Right ventricle myocardium inferior (tissue), 1 donor: Measurements from ENCODE around the gene INSYN2B. TPM values are rescaled to one million over a fixed set of nuclear protein-coding genes. Genes with fewer than 3 reads are reported as not detected.
A peak's percentile ranks its signal among the peaks of the same experiment; 100 is the strongest.

ENCODE experiments used
- ATAC-seq: fragments of 200-7000 bp; cut with Tn5 transposase; one replicate; pipeline ENCODE4 v1.9.1; 2020; ENCODE audit warnings: mild to moderate bottlenecking, moderate library complexity
- DNase-seq: peaks from one replicate; pipeline ENCODE4 v3.0.0; 2021; ENCODE audit errors: missing footprints
- intact Hi-C: fragments of 100-400 bp; cut with DNase I; formaldehyde crosslinking; loops from one replicate; pipeline ENCODE4 v1.11.0; 2022
- total RNA-seq: library from RNA; stranded (reverse); fragmentation: NEBNext Ultra II Directional; extraction: Animal tissue kit (Norgen Biotek cat#: 25700); gene quantifications from one replicate; pipeline ENCODE4 v1.2.1, GENCODE V29; 2021
- donor health status: DM: no; HTN: yes; CAD: no; lungs with severe emphysema.

The INSYN2B gene
- total RNA-seq, 1 donor from 2014 or later = 0.87 TPM

- peak; percentile 84 for ATAC-seq
- DNase-seq = no peak
- intact Hi-C loops = no loop called here
Observed at GRCh38 chr5:169906745-169907649, 73.3 kb downstream of the INSYN2B start.

- DNase-seq (peak; percentile 57), ATAC-seq (no peak)
- intact Hi-C loops = no loop called here
Observed at GRCh38 chr5:169905017-169905416, 75.3 kb downstream of the INSYN2B start.

GRCh38 chr5:169904508-169904907 lies 75.8 kb downstream of the INSYN2B start:
- ATAC-seq = no peak
- DNase-seq = no peak
- intact Hi-C loops = no loop called here

- intact Hi-C loops = no loop called here
- DNase-seq (no peak), ATAC-seq (no peak)
Observed at GRCh38 chr5:169904059-169904458, 76.2 kb downstream of the INSYN2B start.

- ATAC-seq (no peak), DNase-seq (no peak)
- intact Hi-C loops = no loop called here
Observed at GRCh38 chr5:169901896-169902295, 78.4 kb downstream of the INSYN2B start.

- intact Hi-C loops = no loop called here
- ATAC-seq (no peak), DNase-seq (no peak)
Observed at GRCh38 chr5:169897481-169897880, 82.8 kb downstream of the INSYN2B start.

GRCh38 chr5:169895926-169896325 lies 84.4 kb downstream of the INSYN2B start:
- intact Hi-C loops = no loop called here
- ATAC-seq = peak; percentile 85
- DNase-seq = peak; percentile 82

- intact Hi-C loops = no loop called here
- ATAC-seq = no peak
- DNase-seq = no peak
Observed at GRCh38 chr5:169893571-169893970, 86.7 kb downstream of the INSYN2B start.

GRCh38 chr5:169893010-169893409 lies 87.3 kb downstream of the INSYN2B start:
- DNase-seq (no peak), ATAC-seq (no peak)
- intact Hi-C loops = no loop called here

GRCh38 chr5:169889572-169889971 lies 90.7 kb downstream of the INSYN2B start:
- DNase-seq (no peak), ATAC-seq (no peak)
- intact Hi-C loops = no loop called here

- intact Hi-C loops = no loop called here
- ATAC-seq (no peak), DNase-seq (no peak)
Observed at GRCh38 chr5:169886677-169887076, 93.6 kb downstream of the INSYN2B start.

GRCh38 chr5:169886033-169886432 lies 94.3 kb downstream of the INSYN2B start:
- intact Hi-C loops = no loop called here
- no peak for DNase-seq
- ATAC-seq = no peak

- DNase-seq (no peak), ATAC-seq (no peak)
- intact Hi-C loops = no loop called here
Observed at GRCh38 chr5:169881702-169882303, 98.5 kb downstream of the INSYN2B start.

GRCh38 chr5:169880785-169881184 lies 99.5 kb downstream of the INSYN2B start:
- intact Hi-C loops = no loop called here
- no peak for ATAC-seq
- DNase-seq = no peak

GRCh38 chr5:169880012-169880663 lies 100.2 kb downstream of the INSYN2B start:
- ATAC-seq (no peak), DNase-seq (no peak)
- intact Hi-C loops = no loop called here

GRCh38 chr5:169876386-169876785 lies 103.9 kb downstream of the INSYN2B start:
- intact Hi-C loops = loop anchor here (10.0 kb wide), 1 partner anchor 72 kb away; no protein-coding TSS in a partner anchor

GRCh38 chr5:169875731-169876130 lies 104.6 kb downstream of the INSYN2B start:
- DNase-seq (no peak), ATAC-seq (no peak)
- intact Hi-C loops = loop anchor here (10.0 kb wide), 1 partner anchor 71 kb away; no protein-coding TSS in a partner anchor

More at GRCh38 chr5:169876386-169876785, 103.9 kb downstream of the INSYN2B start:
- DNase-seq (no peak), ATAC-seq (no peak)

- intact Hi-C loops = loop anchor here (10.0 kb wide), 1 partner anchor 70 kb away; no protein-coding TSS in a partner anchor
- ATAC-seq = peak; percentile 74
- DNase-seq = no peak
Observed at GRCh38 chr5:169875091-169875728, 105.1 kb downstream of the INSYN2B start.

GRCh38 chr5:169874621-169875020 lies 105.7 kb downstream of the INSYN2B start:
- intact Hi-C loops = loop anchor here (10.0 kb wide), 1 partner anchor 70 kb away; no protein-coding TSS in a partner anchor
- ATAC-seq (peak; percentile 80), DNase-seq (no peak)
